GM19463 (cell line): ENCODE results near the gene NCAPH2.

Experiments used
- ATAC-seq: cut with Tn5 transposase; IDR thresholded peaks from one replicate; pipeline ENCODE4 v1.9.1; 2021; ENCODE audit warnings: mild to moderate bottlenecking, moderate library complexity; ENCODE audit not compliant: unreplicated experiment

NCAPH2 gene

DNA sequence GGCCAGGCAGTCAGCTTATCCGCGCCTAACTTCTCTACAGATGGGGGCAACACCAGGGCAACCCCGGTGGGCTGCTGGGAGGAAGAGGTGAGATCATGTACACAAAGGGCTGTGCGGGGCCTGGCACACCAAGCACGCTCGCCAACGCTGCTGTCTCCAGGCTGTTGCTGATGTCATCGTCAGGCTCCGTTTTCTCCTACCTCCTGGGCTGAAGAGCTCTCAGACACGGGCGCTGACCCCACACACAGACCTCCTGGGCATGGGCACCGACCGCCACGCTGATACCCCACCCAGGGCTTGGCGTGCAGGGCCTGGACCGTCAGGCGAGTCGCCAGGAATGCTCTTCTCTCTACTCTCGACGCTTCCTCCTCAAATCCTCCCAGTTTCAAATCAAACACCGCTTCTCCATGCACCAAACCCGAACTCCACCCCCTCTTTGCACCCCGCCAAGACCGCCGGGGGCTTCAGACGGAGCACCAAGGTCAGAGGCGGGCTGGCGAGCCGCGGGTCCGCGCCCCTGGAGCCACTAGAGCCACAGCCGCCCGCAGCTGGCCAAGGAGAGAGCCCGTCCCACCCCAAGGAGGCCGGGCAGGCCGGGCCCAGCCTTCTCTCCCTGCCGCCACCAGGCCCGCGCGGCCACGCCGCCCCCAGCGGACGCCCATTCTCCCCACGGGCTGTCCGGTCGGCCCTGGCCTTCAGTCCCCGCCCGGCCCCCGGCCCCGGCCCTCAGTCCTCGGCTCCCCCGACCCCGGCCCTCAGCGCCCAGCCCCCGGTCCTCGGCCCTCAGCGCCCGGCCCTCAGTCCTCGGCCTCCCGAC lies 34.0 kb upstream of the NCAPH2 start:
- no peak for ATAC-seq

DNA sequence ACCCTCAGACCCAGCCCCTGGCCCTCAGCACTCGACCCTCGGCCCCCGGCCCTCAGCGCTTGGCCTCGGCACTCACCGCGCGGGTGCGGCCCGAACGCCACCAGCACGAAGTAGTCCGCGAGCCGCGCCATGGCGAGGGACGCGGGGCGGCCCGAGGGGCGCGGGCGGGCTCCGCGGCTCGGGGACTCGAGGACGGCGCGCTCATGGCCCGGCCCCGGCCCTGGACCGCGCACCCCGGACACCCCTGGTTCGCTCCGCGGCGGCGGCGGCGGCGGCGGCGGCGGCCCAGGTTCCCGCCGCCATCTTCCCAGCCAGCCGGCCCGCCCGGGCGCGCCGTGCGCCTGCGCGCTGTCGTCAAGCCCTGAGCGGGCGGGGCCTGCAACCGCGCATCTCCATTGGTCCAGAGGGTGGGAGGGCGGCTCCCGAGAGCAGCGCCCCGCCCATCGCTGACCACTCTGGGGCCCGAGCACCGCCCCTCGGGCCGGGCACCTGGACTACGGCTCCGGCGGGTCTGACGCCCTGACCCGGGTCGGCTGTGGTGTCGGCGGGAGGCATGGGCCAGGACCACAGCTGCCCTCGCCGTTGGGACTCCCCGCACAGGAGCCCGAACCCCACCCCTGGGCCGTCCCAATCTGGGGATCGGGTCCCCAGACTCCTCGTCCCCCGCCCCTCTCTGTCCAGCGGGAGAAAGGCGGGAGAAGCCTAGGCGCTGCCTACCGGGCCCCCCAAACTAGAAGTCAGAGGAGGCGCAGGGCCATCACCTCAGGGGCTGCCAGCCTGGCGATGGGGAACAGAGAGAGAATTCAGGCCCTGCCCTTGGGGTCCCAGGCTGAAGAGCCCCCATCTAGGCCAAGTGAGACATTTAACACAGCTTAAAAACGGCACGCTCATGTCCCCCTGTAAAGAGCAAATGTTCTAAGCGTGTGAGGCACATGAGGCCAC lies 33.0 kb upstream of the NCAPH2 start, which contains the start of gene SBF1:
SBF1 (minus strand) TSS at position 326 of the 942 bp plus-strand sequence; CDS start at position 131, 195 bp downstream.
- ATAC-seq = peak; percentile 73

DNA sequence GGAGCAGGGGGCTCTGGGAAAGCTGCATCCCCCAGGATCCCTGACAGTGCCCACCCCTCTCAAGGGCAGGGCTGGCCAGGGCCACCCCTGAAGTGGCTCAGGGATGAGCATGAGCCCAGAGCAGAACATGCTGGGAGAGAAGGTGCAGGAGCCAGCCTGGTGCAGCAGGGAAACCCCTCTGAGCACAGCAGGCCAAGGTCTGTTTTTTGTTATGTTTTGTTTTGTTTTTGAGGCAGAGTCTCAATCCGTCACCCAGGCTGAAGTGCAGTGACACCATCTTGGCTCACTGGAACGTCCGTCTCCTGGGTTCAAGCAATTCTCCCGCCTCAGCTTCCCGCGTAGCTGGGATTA lies 32.4 kb upstream of the NCAPH2 start:
- no peak for ATAC-seq

DNA sequence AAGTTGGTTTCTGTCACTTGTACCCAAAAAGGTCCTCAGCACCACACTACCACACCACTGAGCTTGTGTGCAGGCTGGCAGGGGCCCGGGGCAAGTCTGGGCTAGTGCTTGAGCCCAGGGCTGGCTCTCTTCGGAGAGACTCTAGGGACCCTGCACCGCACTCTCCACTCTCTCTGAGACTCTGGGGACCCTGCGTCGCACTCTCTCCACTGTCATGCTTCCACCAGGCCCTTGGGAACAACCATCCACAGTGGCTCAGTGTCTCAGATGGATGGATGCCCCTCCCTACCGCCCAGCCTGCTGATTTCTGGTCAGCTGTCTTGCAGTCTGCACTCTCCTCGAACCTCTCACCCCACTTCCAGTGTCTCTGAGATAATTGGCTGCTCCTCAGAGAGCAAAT lies 31.2 kb upstream of the NCAPH2 start:
- no peak for ATAC-seq

DNA sequence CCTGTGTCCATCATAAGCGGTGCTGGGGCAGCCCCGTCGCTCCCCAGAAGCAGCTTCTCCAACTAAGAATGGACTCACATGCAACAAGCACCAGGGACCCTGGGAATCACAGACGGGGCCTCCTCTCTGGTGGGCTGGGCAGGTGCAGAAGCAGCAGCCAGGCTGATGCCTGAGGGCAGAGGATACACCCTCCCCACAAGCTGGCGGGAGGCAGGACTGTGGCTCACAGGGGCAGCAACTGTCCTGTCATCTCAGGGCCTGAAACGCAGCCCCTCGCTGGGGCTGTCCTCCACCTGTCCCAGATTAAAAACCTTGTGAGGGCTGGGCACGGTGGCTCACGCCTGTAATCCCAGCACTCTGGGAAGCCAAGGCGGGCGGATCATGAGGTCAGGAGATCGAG lies 30.1 kb upstream of the NCAPH2 start:
- no peak for ATAC-seq

DNA sequence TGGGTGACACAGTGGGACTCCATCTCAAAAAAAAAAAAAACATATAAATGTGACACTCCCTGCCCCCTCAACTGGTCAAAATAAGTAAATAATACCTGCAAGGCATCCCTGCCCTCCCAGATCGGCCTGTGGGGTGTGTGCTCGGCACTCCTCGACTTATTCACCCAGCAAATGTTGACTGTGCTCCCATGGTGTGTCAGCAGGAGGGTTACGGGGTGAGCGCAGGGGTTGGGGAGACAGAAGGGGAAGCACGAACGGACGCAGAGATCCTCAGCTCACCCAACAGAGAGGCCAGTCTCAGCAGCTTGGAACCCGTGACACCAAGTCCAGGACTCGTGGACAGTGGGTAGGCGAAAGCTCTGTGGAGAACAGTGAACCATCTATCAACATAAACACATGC lies 28.3 kb upstream of the NCAPH2 start:
- ATAC-seq = no peak

DNA sequence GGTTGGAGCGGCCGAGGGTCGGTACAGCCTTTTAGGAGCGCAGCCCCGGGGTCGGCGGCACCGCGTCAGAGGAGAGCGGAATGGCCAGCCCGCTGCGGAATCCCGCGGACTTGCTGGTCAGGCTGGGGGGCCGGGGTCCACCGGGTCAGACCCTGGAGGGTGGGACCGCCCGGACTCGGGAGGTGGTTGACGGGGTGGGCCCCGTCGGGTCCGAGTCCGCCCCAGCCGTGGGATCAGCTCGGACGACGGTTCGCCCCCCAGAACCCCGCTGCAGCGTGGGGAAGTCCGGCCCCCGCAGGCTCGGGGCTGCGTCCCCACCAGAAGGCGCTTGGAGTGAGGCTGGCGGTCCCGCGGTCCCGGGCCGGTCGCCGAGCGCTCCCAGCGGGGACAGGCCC lies 27.0 kb upstream of the NCAPH2 start:
- ATAC-seq = no peak

DNA sequence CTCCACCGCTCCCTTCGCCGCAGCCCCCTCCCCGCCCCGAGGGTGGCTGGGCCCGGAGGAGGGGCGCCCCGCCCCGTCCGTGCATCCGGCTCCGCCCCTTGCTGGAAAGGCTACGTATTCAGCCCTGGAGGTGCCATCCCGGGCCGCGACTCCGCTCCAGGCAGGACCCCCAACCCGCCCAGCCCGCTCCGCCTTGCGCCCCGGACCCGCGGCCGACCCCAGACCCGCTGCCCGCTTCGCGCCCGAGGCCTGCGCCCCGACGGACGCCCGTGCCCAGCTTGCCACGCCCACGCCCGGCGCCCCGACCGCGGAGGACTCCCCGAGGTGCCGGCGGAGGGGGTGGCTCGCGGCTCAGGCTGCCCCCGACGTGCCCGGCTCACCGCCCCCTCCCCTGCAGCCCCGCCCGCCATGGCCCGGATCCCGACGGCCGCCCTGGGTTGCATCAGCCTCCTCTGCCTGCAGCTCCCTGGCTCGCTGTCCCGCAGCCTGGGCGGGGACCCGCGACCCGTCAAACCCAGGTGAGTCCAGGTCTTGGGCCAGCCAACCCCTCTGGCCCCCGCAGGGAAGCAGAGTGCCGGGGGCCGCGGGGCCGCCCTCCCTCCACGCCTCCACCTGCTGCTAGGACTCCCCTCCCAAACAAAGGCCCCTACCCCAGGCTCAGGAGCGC lies 26.5 kb upstream of the NCAPH2 start, which contains the start of gene ADM2:
ADM2 (plus strand) TSS at position 104 of the 667 bp plus-strand sequence; CDS start at position 409, 305 bp downstream.
- ATAC-seq = no peak

DNA sequence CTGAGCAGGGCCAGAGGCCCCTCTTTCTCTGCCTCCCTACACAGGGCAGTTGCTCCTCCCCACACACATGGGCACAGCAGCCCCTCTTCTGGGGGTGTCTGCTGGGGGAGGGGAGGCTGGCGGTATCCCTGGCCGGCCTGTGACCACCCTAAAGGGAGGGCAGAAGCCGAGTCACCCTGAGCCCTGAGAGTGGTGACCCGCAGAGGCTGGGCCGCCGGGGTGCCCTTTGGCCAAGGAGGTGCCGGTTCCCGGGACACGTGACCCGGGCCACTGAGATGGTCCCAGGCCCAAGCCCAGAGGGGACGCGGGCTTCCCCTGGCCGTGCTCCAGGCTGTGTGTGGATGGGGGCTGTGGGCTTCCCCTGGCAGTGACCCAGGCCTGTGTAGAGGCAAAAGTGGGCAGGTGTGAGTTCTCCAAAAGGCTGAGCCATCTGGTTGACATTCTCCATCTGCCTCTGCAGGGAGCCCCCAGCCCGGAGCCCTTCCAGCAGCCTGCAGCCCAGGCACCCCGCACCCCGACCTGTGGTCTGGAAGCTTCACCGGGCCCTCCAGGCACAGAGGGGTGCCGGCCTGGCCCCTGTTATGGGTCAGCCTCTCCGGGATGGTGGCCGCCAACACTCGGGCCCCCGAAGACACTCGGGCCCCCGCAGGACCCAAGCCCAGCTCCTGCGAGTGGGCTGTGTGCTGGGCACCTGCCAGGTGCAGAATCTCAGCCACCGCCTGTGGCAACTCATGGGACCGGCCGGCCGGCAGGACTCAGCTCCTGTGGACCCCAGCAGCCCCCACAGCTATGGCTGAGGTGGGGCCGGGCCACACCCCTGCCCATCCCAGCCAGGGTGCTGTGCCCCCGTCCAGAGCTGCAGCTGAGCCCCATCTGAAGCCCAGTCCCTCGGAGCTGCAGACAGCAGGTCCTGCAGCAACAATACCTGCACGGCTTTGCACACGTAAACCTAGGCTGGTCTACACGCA lies 25.6 kb upstream of the NCAPH2 start:
- no peak for ATAC-seq

DNA sequence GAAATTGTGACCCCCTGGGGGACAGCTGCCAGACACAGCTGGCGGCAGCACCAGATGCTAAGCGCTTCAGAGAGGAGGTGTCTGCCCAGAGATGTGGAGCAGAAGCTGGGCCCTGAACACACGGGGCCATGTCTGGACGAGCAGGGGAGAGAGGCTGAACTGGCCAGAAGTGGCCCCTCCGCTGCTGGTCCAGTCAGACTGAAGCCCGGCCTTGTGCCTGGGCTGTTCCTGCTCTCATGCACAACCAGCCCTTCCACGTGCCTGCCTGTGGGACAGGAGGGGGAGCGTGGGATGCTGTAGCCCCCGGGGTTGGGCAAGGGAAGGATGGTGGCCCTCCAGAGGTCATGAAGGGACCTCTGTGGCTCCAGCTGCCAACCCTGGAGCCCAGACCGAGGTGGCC lies 24.9 kb upstream of the NCAPH2 start:
- no peak for ATAC-seq

DNA sequence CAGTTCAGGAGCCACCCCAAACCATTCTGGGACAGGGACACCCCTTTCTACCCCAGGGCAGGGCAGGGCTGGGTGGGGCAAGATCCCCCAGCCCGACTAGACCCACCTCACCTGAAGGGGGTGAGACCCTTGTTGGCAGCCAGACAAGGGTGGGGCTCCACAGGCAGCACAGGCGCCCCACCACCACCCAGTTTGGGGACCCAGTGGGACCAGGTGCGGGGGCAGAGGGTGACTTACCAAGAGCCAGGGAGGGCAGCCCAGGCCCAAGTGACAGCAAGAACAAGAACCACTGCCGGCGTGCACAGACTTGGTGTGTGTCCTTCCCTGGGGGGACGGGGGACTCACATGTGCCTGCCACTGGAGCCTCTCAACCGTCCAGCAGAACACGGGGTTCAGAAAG lies 24.5 kb upstream of the NCAPH2 start:
- ATAC-seq = no peak

DNA sequence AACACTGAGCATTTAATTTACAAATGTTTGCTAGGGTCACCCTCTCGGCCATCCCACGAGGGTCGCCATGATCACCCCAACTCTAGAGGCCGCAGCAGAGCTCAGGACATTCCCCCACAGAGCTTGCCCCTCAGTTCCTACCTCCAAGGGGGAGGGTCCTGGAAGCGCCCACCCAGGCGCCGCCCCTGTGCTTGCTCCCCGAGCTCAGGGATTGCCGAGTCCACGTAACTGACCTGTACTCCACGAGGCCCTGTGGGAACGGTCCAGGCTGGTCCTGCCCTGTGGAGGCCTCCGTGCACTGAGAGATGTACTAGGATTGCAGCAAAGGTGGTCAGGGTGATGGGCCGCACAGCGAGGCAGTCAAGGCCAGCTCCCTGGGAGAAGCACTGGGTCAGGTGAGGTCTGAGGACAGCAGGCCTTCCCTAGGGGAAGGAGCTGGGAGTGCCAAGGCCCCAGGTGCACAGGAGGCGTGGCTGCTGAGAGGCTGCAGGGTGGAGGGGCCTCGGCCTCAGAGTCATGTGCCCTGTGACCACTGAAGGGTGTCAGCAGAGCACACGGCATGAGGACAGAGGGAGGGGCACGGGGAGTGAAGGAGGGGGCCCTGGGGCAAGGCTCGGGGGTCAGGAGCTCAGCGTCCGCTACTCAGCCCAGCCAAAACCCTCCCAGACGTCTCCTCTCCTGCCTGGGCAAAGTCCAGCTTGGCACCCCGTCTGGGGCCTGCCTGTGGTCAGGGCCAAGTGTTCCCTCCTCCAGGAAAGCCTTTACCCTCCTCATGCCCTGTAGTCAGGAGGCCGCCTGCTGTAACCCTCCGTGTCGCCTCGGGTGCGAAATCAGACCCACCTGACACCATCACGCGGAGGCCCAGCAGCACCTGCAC lies 23.8 kb upstream of the NCAPH2 start:
- ATAC-seq = no peak

DNA sequence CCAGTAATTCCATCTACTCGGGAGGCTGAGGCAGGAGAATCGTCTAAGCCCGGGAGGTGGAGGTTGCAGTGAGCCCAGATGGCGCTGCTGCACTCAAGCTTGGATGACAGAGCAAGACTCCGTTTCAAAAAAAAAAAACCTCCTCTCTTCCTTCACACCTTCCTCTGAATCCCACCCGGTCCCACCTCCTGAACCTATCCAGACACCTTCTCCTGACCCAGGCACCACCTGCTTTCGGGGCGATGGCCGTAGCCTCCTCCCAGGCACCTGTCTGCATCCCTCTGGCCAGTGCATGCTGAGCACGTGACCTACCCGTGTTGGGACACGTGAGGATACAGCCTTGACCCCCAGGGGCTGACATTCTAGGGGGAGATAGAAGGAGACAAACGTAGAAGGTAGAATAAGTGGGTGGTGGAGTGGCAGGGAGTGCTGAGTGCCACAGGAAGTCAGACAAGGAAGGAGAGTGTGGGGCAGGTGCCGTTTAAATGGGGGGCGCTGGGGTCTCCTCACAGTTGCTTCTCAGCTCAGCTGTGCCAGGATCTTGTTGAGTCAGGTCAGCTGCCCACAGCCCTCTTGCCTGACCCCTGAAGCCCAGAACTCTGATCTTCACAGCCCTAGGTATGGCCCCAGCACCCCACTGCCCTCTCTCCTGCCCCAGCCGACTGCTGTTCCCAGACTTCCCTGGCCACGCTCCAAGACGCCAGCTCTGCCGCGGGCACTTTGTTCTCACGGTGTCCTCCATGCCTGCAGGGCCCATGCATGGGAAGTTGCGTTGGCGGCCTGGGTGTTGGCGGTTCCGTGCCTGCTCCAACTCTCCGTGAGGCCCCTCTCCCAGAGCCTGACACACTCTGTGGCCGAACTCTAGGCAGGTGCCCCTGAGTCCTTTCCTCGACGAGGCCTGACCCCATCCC lies 22.5 kb upstream of the NCAPH2 start:
- no peak for ATAC-seq

DNA sequence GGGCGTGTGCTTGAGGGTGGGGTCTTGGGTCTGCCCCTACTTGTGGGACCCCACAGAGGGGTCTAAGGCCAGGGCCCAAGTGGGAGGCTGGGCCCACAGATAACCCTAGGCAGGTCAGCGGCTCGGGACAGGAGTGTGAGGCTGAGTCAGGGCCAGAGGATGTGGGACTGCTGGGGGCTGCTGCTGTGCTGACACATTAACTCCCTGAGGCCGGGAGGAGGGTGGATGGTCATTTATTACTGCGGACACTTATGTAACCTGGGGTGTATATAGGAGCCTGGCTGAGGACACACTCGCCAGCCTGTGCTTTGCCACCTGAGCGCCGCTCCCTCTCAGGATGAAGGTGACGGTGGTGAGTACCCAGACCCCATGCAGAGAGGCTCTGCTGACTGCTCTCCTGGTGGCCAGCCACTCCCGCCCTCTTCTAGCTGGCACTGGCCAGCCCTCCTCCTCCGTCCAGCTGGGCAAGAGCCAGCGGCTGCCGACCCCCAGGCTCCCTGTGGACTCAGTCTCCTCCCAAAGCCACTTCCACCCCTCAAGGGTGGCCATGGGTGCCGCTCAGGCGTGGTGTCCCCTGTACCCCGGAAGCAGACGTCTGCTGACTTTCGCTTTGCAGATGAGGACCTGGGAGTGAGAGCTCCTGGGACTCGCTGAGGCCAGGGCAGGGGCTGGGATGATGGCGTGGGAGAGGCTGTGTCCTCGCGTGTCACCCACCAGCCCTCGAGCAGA lies 21.3 kb upstream of the NCAPH2 start, which contains the start of gene MIOX:
MIOX (plus strand) TSS at position 299 of the 729 bp plus-strand sequence; CDS start at position 338, 39 bp downstream.
- no peak for ATAC-seq

DNA sequence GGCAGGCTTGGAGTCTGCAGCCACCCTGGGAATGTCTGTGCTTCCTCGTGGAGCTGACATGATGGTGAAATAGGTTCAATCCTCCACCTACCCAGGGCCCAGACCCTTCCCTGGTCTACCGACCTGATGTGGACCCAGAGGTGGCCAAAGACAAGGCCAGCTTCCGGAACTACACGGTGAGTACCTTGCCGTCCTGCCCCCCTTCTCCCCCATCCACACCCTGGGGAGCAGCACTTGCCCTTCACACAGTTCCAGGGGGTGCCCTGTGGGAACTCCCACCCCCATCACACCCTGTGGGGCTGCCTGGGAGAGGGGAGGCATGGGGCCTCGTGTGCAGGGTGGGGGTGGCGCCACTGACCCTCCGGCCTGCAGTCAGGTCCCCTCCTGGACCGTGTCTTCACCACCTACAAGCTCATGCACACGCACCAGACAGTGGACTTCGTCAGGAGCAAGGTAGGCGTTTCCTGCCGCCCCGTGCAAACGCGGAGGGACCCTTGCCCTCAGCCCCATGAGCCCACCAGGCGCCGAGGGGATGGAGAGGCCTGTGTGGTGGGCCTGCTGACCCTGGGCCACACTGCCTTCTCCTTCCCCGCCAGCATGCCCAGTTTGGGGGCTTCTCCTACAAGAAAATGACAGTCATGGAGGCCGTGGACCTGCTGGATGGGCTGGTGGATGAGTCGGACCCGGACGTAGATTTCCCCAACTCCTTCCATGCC lies 20.6 kb upstream of the NCAPH2 start:
- ATAC-seq = no peak

DNA sequence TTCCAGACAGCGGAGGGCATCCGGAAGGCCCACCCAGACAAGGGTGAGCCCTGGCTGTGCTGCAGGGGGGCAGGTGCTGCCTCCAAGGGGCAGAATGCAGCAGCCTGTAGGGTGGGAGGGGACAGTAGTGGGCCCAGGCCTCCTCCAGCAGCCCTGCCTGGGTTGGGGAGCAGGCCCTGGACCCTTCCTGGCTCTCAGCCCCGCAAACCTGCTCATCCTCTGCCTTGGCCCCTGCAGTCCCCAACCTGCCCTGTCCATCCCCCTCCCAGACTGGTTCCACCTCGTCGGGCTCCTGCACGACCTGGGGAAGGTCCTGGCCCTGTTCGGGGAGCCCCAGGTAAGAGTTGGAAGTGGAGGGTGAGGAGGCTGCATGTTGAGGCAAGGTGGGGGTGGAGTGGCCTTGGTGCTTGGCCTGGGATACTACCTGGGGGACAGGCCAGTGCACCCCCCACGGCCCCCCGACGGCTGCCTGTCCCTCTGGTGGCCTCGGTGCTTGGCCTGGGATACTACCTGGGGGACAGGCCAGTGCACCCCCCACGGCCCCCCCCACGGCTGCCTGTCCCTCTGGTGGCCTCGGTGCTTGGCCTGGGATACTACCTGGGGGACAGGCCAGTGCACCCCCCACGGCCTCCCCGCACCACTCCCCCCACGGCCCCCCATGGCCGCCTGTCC lies 19.9 kb upstream of the NCAPH2 start:
- ATAC-seq = no peak
